ENCODE measurements around the gene SNX32. TPM values are rescaled to one million over a fixed set of nuclear protein-coding genes. Genes with fewer than 3 reads are reported as not detected.

SNX32 gene
- total and polyA plus RNA-seq, 2 of the 13 experiments (the other 11 are each of a cell fraction or from before 2014, with no cell fraction given) = 0.09 to 0.34 TPM

- TF ChIP-seq ZNF451 (CRISPR knock-in tag; IDR thresholded peaks at IDR 0.05) (peak; percentile 76), ATF4 (CRISPR knock-in tag; IDR thresholded peaks at IDR 0.05) (peak in 1 of 2 experiments; percentile 60; a peak in 1 of 4 replicates), CREM (IDR thresholded peaks at IDR 0.05) (peak; percentile 32; the same call in 1 of the 2 replicates), CREM (CRISPR knock-in tag; IDR thresholded peaks at IDR 0.05) (no peak), TSC22D2 (CRISPR knock-in tag; IDR thresholded peaks at IDR 0.05; ENCODE audit: borderline replicate concordance) (0 out of 2 replicates have a peak, but pooled peaks have one; percentile 72), NR2C2 (CRISPR knock-in tag; IDR thresholded peaks at IDR 0.05; ENCODE audit: borderline replicate concordance) (peak; percentile 52), GPBP1L1 (CRISPR knock-in tag; IDR thresholded peaks at IDR 0.05) (no peak), POLR2AphosphoS2 (IDR thresholded peaks at IDR 0.05; ENCODE audit: low read depth, low read length) (peak; percentile 64), RARA (CRISPR knock-in tag; IDR thresholded peaks at IDR 0.05) (0 out of 2 replicates have a peak, but pooled peaks have one; percentile 22), ZNF276 (CRISPR knock-in tag; IDR thresholded peaks at IDR 0.05; ENCODE audit: low read depth) (0 out of 2 replicates have a peak, but pooled peaks have one; percentile 68), PHF20 (CRISPR knock-in tag; IDR thresholded peaks at IDR 0.05) (peak; percentile 68; the same call in 1 of the 2 replicates), POLR2AphosphoS5 (IDR thresholded peaks at IDR 0.05; ENCODE audit: low read depth, low read length) (peak; percentile 89), ESRRA (CRISPR knock-in tag; IDR thresholded peaks at IDR 0.05; ENCODE audit: low read depth) (peak; percentile 49; the same call in 1 of the 2 replicates), HCFC1 (IDR thresholded peaks at IDR 0.05; ENCODE audit: low read depth, low read length) (no peak), ZNF562 (CRISPR knock-in tag; IDR thresholded peaks at IDR 0.05; ENCODE audit: borderline replicate concordance) (peak; percentile 66; the same call in 1 of the 2 replicates), HNRNPLL (IDR thresholded peaks at IDR 0.05; ENCODE audit: low read depth, low read length, poor library complexity, severe bottlenecking) (peak; percentile 63), RELA (CRISPR knock-in tag; IDR thresholded peaks at IDR 0.05) (0 out of 2 replicates have a peak, but pooled peaks have one; percentile 52), SATB2 (CRISPR knock-in tag; IDR thresholded peaks at IDR 0.05) (peak; percentile 88; the same call in 1 of the 2 replicates), ZNF839 (CRISPR knock-in tag; IDR thresholded peaks at IDR 0.05; ENCODE audit: borderline replicate concordance) (no peak), ARID5B (CRISPR knock-in tag; IDR thresholded peaks at IDR 0.05) (0 out of 2 replicates have a peak, but pooled peaks have one; percentile 6)
Measured at GRCh38 chr11:65890324-65891218, 56.8 kb downstream of the SNX32 start, which contains the start of gene CCDC85B (continued).
